WTC11 (cell line): ENCODE results near the gene ANKFN1. TPM values are rescaled to one million over a fixed set of nuclear protein-coding genes. Genes with fewer than 3 reads are reported as not detected.

Experiments
- ATAC-seq: fragments of 200-7000 bp; cut with Tn5 transposase; 2 replicates; pipeline ENCODE4 v1.10.0; 2021; ENCODE audit warnings: mild to moderate bottlenecking, moderate library complexity
- CTCF ChIA-PET: fragments of 300-600 bp; sonication (Branson Sonifier 250); formaldehyde crosslinking; loops from one replicate; lab custom pipeline; 2021; ENCODE audit warnings: antibody characterized with exemption; lab: Charles Lee
- POLR2A ChIA-PET: fragments of 350-600 bp; sonication (Branson Sonifier 250); formaldehyde crosslinking; loops from one replicate; lab custom pipeline; 2021; ENCODE audit warnings: antibody characterized with exemption; lab: Charles Lee
- DNase-seq: peaks from one replicate; pipeline ENCODE4 v3.0.0; 2021; ENCODE audit warnings: low spot score
- H3K27ac Mint-ChIP-seq: 2 replicates; pipeline ENCODE4 v1.8.0; 2021; ENCODE audit warnings: mixed read lengths
- H3K27me3 Mint-ChIP-seq: 2 replicates; pipeline ENCODE4 v1.8.0; 2021; ENCODE audit warnings: low read depth, mild to moderate bottlenecking, moderate library complexity, mixed read lengths
- H3K36me3 Mint-ChIP-seq: 2 replicates; pipeline ENCODE4 v1.8.0; 2021; ENCODE audit warnings: mixed read lengths
- H3K4me1 Mint-ChIP-seq: 2 replicates; pipeline ENCODE4 v1.8.0; 2022; ENCODE audit warnings: mixed read lengths
- H3K4me3 Mint-ChIP-seq: 2 replicates; pipeline ENCODE4 v1.8.0; 2021; ENCODE audit warnings: mild to moderate bottlenecking, moderate library complexity, mixed read lengths
- H3K9me3 Mint-ChIP-seq: 2 replicates; pipeline ENCODE4 v1.8.0; 2021; ENCODE audit warnings: mixed read lengths
- AR ChIP-seq: fragments of 250-450 bp; sonication (Bioruptor Pico); IDR thresholded peaks from 2 replicates; pipeline ENCODE4 v1.9.0; 2021; ENCODE audit warnings: mild to moderate bottlenecking
- ATF2 ChIP-seq: sonication (generic); formaldehyde crosslinking; IDR thresholded peaks from 2 replicates; pipeline ENCODE4 v1.8.1; 2022; ENCODE audit warnings: low read depth, missing genetic modification reagents, borderline replicate concordance
- ATF3 ChIP-seq: sonication (generic); formaldehyde crosslinking; conservative IDR thresholded peaks from 2 replicates; pipeline ENCODE4 v1.8.1; 2022; ENCODE audit warnings: mild to moderate bottlenecking, missing genetic modification reagents
- ATF6 ChIP-seq: sonication (generic); formaldehyde crosslinking; IDR thresholded peaks from 2 replicates; pipeline ENCODE4 v1.8.1; 2023; ENCODE audit warnings: mild to moderate bottlenecking, missing genetic modification reagents
- ERG ChIP-seq: fragments of 250-450 bp; sonication (Bioruptor Pico); IDR thresholded peaks from 2 replicates; pipeline ENCODE4 v1.8.0; 2021; ENCODE audit warnings: mild to moderate bottlenecking
- GABPB1 ChIP-seq: sonication (generic); formaldehyde crosslinking; IDR thresholded peaks from 2 replicates; pipeline ENCODE4 v1.8.1; 2023; ENCODE audit warnings: mild to moderate bottlenecking, missing genetic modification reagents
- JUN ChIP-seq: sonication (generic); formaldehyde crosslinking; IDR thresholded peaks from 2 replicates; pipeline ENCODE4 v1.8.0; 2023; ENCODE audit warnings: mild to moderate bottlenecking, missing genetic modification reagents
- MXD4 ChIP-seq: fragments of 250-450 bp; sonication (Bioruptor Pico); IDR thresholded peaks from 2 replicates; pipeline ENCODE4 v1.8.0; 2021; ENCODE audit warnings: mild to moderate bottlenecking, moderate library complexity, borderline replicate concordance
- MYBL2 ChIP-seq: sonication (generic); formaldehyde crosslinking; IDR thresholded peaks from 2 replicates; pipeline ENCODE4 v1.8.1; 2023; ENCODE audit warnings: mild to moderate bottlenecking, moderate library complexity, missing genetic modification reagents
- NFYB ChIP-seq: sonication (generic); formaldehyde crosslinking; conservative IDR thresholded peaks from 2 replicates; pipeline ENCODE4 v1.8.0; 2022; ENCODE audit warnings: low read depth, missing genetic modification reagents
- NR2C2 ChIP-seq: sonication (generic); formaldehyde crosslinking; IDR thresholded peaks from 2 replicates; pipeline ENCODE4 v1.8.0; 2022; ENCODE audit warnings: mild to moderate bottlenecking, missing genetic modification reagents
- RELA ChIP-seq: sonication (generic); formaldehyde crosslinking; IDR thresholded peaks from 2 replicates; pipeline ENCODE4 v1.8.1; 2022; ENCODE audit warnings: missing genetic modification reagents, mild to moderate bottlenecking, borderline replicate concordance
- RORB ChIP-seq: fragments of 250-450 bp; sonication (Bioruptor Pico); IDR thresholded peaks from 2 replicates; pipeline ENCODE4 v1.9.0; 2021; ENCODE audit warnings: mild to moderate bottlenecking
- total RNA-seq: library from RNA; stranded (reverse); gene quantifications from 3 replicates; pipeline ENCODE4 v1.2.3, GENCODE V29; 2021
- TF ChIP-seq, protein P1 (sequence below): fragments of 250-450 bp; sonication (Bioruptor Pico); IDR thresholded peaks from 2 replicates; pipeline ENCODE4 v1.9.0; 2021; ENCODE audit warnings: mild to moderate bottlenecking, borderline replicate concordance
- TF ChIP-seq, protein P2 (sequence below): sonication (generic); formaldehyde crosslinking; IDR thresholded peaks from 2 replicates; pipeline ENCODE4 v1.8.1; 2023; ENCODE audit warnings: mild to moderate bottlenecking, missing genetic modification reagents, borderline replicate concordance

Gene ANKFN1
- total RNA-seq, 1 experiment from 2014 or later: 0.24 TPM

GRCh38 chr17:56257075-56257474 lies 103.8 kb downstream of the ANKFN1 start:
- H3K27ac Mint-ChIP-seq: no peak overlapping the region
- H3K9me3 Mint-ChIP-seq: no peaks in the 10 kb centered on the region
- H3K27me3 Mint-ChIP-seq: no peaks in the 10 kb centered on the region
- ChIA-PET POLR2A (no interaction called here), CTCF (no interaction called here)
- TF ChIP-seq RELA (CRISPR knock-in tag): no peak
- no peak for TF ChIP-seq RORB (CRISPR knock-in tag)
- TF ChIP-seq NR2C2 (CRISPR knock-in tag): no peak
- no peak for TF ChIP-seq AR (CRISPR knock-in tag)
- TF ChIP-seq ATF6 (CRISPR knock-in tag): no peak
- TF ChIP-seq ERG (CRISPR knock-in tag): no peak
- H3K4me3 Mint-ChIP-seq: no peak overlapping the region
- H3K4me1 Mint-ChIP-seq: peaks cover 9% of the 10 kb centered on the region
- H3K36me3 Mint-ChIP-seq: no peaks in the 10 kb centered on the region
- ATAC-seq: peak; percentile 43; the same call in 1 of the 2 replicates
- DNase-seq: no peak

GRCh38 chr17:56260376-56261002 lies 107.2 kb downstream of the ANKFN1 start:
- ATAC-seq: no peak
- H3K4me1 Mint-ChIP-seq: peaks cover 18% of the 10 kb centered on the region
- H3K9me3 Mint-ChIP-seq: no peaks in the 10 kb centered on the region
- no peaks in the 10 kb centered on the region for H3K27me3 Mint-ChIP-seq
- H3K27ac Mint-ChIP-seq: peak overlapping the region; percentile 59; the same call in 1 of the 2 replicates
- POLR2A ChIA-PET: no interaction called here
- CTCF ChIA-PET: no interaction called here
- no peaks in the 10 kb centered on the region for H3K36me3 Mint-ChIP-seq
- DNase-seq: no peak
- no peak overlapping the region for H3K4me3 Mint-ChIP-seq
- TF ChIP-seq GABPB1: no peak
- TF ChIP-seq, protein P1, sequence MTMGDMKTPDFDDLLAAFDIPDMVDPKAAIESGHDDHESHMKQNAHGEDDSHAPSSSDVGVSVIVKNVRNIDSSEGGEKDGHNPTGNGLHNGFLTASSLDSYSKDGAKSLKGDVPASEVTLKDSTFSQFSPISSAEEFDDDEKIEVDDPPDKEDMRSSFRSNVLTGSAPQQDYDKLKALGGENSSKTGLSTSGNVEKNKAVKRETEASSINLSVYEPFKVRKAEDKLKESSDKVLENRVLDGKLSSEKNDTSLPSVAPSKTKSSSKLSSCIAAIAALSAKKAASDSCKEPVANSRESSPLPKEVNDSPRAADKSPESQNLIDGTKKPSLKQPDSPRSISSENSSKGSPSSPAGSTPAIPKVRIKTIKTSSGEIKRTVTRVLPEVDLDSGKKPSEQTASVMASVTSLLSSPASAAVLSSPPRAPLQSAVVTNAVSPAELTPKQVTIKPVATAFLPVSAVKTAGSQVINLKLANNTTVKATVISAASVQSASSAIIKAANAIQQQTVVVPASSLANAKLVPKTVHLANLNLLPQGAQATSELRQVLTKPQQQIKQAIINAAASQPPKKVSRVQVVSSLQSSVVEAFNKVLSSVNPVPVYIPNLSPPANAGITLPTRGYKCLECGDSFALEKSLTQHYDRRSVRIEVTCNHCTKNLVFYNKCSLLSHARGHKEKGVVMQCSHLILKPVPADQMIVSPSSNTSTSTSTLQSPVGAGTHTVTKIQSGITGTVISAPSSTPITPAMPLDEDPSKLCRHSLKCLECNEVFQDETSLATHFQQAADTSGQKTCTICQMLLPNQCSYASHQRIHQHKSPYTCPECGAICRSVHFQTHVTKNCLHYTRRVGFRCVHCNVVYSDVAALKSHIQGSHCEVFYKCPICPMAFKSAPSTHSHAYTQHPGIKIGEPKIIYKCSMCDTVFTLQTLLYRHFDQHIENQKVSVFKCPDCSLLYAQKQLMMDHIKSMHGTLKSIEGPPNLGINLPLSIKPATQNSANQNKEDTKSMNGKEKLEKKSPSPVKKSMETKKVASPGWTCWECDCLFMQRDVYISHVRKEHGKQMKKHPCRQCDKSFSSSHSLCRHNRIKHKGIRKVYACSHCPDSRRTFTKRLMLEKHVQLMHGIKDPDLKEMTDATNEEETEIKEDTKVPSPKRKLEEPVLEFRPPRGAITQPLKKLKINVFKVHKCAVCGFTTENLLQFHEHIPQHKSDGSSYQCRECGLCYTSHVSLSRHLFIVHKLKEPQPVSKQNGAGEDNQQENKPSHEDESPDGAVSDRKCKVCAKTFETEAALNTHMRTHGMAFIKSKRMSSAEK (CRISPR knock-in tag): no peak
- no peak for TF ChIP-seq MYBL2 (CRISPR knock-in tag)
- TF ChIP-seq, protein P2, sequence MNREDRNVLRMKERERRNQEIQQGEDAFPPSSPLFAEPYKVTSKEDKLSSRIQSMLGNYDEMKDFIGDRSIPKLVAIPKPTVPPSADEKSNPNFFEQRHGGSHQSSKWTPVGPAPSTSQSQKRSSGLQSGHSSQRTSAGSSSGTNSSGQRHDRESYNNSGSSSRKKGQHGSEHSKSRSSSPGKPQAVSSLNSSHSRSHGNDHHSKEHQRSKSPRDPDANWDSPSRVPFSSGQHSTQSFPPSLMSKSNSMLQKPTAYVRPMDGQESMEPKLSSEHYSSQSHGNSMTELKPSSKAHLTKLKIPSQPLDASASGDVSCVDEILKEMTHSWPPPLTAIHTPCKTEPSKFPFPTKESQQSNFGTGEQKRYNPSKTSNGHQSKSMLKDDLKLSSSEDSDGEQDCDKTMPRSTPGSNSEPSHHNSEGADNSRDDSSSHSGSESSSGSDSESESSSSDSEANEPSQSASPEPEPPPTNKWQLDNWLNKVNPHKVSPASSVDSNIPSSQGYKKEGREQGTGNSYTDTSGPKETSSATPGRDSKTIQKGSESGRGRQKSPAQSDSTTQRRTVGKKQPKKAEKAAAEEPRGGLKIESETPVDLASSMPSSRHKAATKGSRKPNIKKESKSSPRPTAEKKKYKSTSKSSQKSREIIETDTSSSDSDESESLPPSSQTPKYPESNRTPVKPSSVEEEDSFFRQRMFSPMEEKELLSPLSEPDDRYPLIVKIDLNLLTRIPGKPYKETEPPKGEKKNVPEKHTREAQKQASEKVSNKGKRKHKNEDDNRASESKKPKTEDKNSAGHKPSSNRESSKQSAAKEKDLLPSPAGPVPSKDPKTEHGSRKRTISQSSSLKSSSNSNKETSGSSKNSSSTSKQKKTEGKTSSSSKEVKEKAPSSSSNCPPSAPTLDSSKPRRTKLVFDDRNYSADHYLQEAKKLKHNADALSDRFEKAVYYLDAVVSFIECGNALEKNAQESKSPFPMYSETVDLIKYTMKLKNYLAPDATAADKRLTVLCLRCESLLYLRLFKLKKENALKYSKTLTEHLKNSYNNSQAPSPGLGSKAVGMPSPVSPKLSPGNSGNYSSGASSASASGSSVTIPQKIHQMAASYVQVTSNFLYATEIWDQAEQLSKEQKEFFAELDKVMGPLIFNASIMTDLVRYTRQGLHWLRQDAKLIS (CRISPR knock-in tag): no peak
- TF ChIP-seq ATF6 (CRISPR knock-in tag): no peak
- TF ChIP-seq ATF2: no peak
- no peak for TF ChIP-seq NFYB (CRISPR knock-in tag)
- no peak for TF ChIP-seq JUN (CRISPR knock-in tag)
- no peak for TF ChIP-seq ATF3 (CRISPR knock-in tag)
- TF ChIP-seq MXD4 (CRISPR knock-in tag): no peak
